ENCODE measurements around the gene NPC2. TPM values are rescaled to one million over a fixed set of nuclear protein-coding genes. Genes with fewer than 3 reads are reported as not detected.

The NPC2 gene
- total and polyA plus RNA-seq, 2 of the 4 experiments (the other 2 are of a cell fraction): 210 to 273 TPM

DNA sequence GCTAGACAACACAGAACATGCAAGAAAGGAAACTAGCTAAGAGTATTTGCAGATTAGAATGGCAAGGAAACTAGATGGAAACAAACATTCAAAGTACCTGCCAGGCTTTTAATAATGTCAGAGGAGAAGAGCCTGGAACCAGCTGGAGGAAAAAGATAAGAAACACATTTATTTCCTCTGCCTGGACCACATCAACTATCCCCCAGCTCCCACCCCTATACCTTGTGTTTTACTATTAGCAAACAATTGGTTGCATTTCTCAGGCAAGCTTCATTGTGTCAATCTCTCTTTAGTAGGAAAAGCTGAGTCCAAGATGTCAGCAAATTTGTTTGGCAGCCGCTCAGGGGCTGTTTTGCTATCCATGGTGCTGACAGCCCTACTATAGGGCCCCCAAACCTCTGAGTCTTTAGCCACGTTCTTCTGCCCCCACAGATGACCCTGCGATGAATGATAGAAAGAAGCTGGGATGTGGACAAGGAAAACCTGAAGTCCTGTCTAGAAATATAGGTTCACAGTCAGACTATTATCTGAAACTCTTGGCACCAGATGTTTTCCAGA is 55.5 kb downstream of the NPC2 start:
- ATAC-seq (ENCODE audit: low read depth): no peak

More for the DNA sequence above, 55.5 kb downstream of the NPC2 start:
- H3K27me3 ChIP-seq (ENCODE audit: control insufficient read depth, insufficient read depth, low read length): peaks cover 35% of the 10 kb centered on the region
- no peak overlapping the region for H3K27ac ChIP-seq (ENCODE audit: insufficient read depth, low read length)
- H3K4me3 ChIP-seq (ENCODE audit: insufficient read depth, low read depth, low read length): no peak overlapping the region
- no peak overlapping the region for H3K14ac ChIP-seq (replicated peaks; ENCODE audit: low read depth, low read length)
- in situ Hi-C loops (cut with MboI; ENCODE audit: low sequenced_read_pairs) (no loop called here), intact Hi-C loops (cut with micrococcal nuclease) (no loop called here), dilution Hi-C loops (cut with HindIII; ENCODE audit: low sequenced_read_pairs, unreplicated experiment) (no loop called here)
- no peak overlapping the region for H3K23ac ChIP-seq (ENCODE audit: low read depth, low read length)
- H3K9me3 ChIP-seq (ENCODE audit: control insufficient read depth, insufficient read depth, low read length): no peaks in the 10 kb centered on the region
- ChIA-PET POLR2A (ENCODE audit: unreplicated experiment) (no interaction called here), CTCF (no interaction called here)
- H2BK120ac ChIP-seq (ENCODE audit: low read depth, low read length): no peak overlapping the region
- H2AK5ac ChIP-seq (ENCODE audit: low read depth, low read length): no peak overlapping the region
- H3K4ac ChIP-seq (ENCODE audit: low read depth, low read length): no peak overlapping the region
- H2BK20ac ChIP-seq (ENCODE audit: low read depth, low read length): no peak overlapping the region
- no CpG with 5 or more reads among the region's 3 CpGs for WGBS, 2 experiments (ENCODE audit: extremely low coverage in 2 of 2, insufficient read length in 1 of 2)
- H4K20me1 ChIP-seq (ENCODE audit: insufficient read depth, low read length): no peaks in the 10 kb centered on the region
- BruUV-seq (replicated peaks): no TSS peak
- H3K4me2 ChIP-seq (ENCODE audit: low read depth, low read length): no peak overlapping the region
- no peak overlapping the region for H4K8ac ChIP-seq (ENCODE audit: low read depth in 2 of 2, low read length in 2 of 2)
- no peaks in the 10 kb centered on the region for H3K79me1 ChIP-seq (ENCODE audit: low read depth in 1 of 2, low read length in 2 of 2)
- H2AFZ ChIP-seq (replicated peaks; ENCODE audit: low read length, poor library complexity): no peak overlapping the region
- no peak for DNase-seq
- H3K36me3 ChIP-seq (ENCODE audit: control insufficient read depth, insufficient read depth, low read length): no peaks in the 10 kb centered on the region
- no peak overlapping the region for H4K5ac ChIP-seq (ENCODE audit: low read depth, low read length)
- no peak for TF ChIP-seq SMC3 (IDR thresholded peaks at IDR 0.05; ENCODE audit: low read depth, low read length)
- 0 out of 2 replicates have a peak, but pooled peaks have one; percentile 3 for TF ChIP-seq MAFK (IDR thresholded peaks at IDR 0.05; ENCODE audit: low read depth, low read length)
- TF ChIP-seq, protein P1, sequence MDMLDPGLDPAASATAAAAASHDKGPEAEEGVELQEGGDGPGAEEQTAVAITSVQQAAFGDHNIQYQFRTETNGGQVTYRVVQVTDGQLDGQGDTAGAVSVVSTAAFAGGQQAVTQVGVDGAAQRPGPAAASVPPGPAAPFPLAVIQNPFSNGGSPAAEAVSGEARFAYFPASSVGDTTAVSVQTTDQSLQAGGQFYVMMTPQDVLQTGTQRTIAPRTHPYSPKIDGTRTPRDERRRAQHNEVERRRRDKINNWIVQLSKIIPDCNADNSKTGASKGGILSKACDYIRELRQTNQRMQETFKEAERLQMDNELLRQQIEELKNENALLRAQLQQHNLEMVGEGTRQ (IDR thresholded peaks at IDR 0.05; ENCODE audit: low read depth, low read length): no peak
- TF ChIP-seq MAZ (IDR thresholded peaks at IDR 0.05; ENCODE audit: borderline replicate concordance, low read depth, low read length): no peak
- H2BK15ac ChIP-seq (ENCODE audit: low read depth, low read length): no peak overlapping the region
- H3K9ac ChIP-seq (ENCODE audit: low read depth, low read length): no peak overlapping the region
- H3K4me1 ChIP-seq (ENCODE audit: control insufficient read depth, insufficient read depth, low read length): no peaks in the 10 kb centered on the region
- H3K56ac ChIP-seq (ENCODE audit: extremely low read depth, insufficient read depth, low read length): no peak overlapping the region
- no peaks in the 10 kb centered on the region for H3K9me1 ChIP-seq (ENCODE audit: insufficient read depth, low read length)
- H4K91ac ChIP-seq (ENCODE audit: insufficient read depth, low read depth, low read length): no peak overlapping the region
- no peak overlapping the region for H2AK9ac ChIP-seq (replicated peaks; ENCODE audit: low read depth, low read length, poor library complexity)
- H3K18ac ChIP-seq (ENCODE audit: low read depth, low read length): no peak overlapping the region
- no peak overlapping the region for H2BK5ac ChIP-seq (ENCODE audit: low read depth, low read length, poor library complexity, severe bottlenecking)
